Endothelial cell of umbilical vein (primary cell): ENCODE measurements around the gene TMEM127. TPM values are rescaled to one million over a fixed set of nuclear protein-coding genes. Genes with fewer than 3 reads are reported as not detected.

Source experiments
- BruUV-seq: library from RNA; stranded (reverse); fragments of 400-500 nt; replicated peaks from 2 replicates; lab custom pipeline; 2021; lab: Mats Ljungman, UMichigan
- CTCF ChIA-PET: fragments of 300-600, 350-600 bp; sonication (Branson Sonifier 250); formaldehyde crosslinking; loops from one replicate; lab custom pipeline; 2021; ENCODE audit warnings: antibody characterized with exemption, inconsistent platforms; lab: Charles Lee
- POLR2A ChIA-PET: fragments of 300-600, 350-600 bp; sonication (Branson Sonifier 250); formaldehyde crosslinking; loops from one replicate; lab custom pipeline; 2021; ENCODE audit warnings: antibody characterized with exemption, inconsistent platforms; lab: Charles Lee
- DNase-seq: peaks from one replicate; pipeline ENCODE4 v3.0.0-alpha.2; 2011; ENCODE audit warnings: low read depth, low spot score
- FAIRE-seq: peaks from 2 replicates; lab custom pipeline; 2011; peaks lifted over from hg19 to GRCh38; lab: Jason Lieb, UNC
- H2AFZ ChIP-seq: 2 replicates; pipeline ENCODE4 v1.6.0; 2012; ENCODE audit warnings: low read depth, low read length, control low read depth, inconsistent platforms
- H3K27ac ChIP-seq: 2 replicates; pipeline ENCODE4 v1.5.1; 2011; ENCODE audit warnings: low read depth, mild to moderate bottlenecking, control low read depth, low read length, moderate library complexity; ENCODE audit not compliant: insufficient read depth
- H3K27me3 ChIP-seq, 2 experiments: 2 replicates each; pipeline versions ENCODE4 v1.6.0 to v1.6.1; 2011; ENCODE audit warnings: low read length in 2 of 2, mixed read lengths in 1 of 2; ENCODE audit not compliant: control insufficient read depth in 2 of 2, insufficient read depth in 2 of 2
- H3K36me3 ChIP-seq, 2 experiments: 2 replicates in 1 of 2; 3 replicates in 1 of 2; pipeline ENCODE4 v1.5.1; 2011; ENCODE audit warnings: low read length in 2 of 2, mild to moderate bottlenecking in 1 of 2, moderate library complexity in 1 of 2; ENCODE audit not compliant: control insufficient read depth in 2 of 2, insufficient read depth in 2 of 2; ENCODE audit errors: extremely low read depth in 1 of 2
- H3K4me1 ChIP-seq: 3 replicates; pipeline ENCODE4 v1.5.1; 2011; ENCODE audit warnings: mild to moderate bottlenecking, low read length; ENCODE audit not compliant: control insufficient read depth, insufficient read depth; ENCODE audit errors: extremely low read depth
- H3K4me2 ChIP-seq: 2 replicates; pipeline ENCODE4 v1.6.1; 2011; ENCODE audit warnings: low read length, control low read depth, mixed read lengths; ENCODE audit not compliant: insufficient read depth
- H3K4me3 ChIP-seq, 3 experiments: fragments of 200-600 bp in 1 of 3; sonication (generic), shearing (Covaris generic) in 1 of 3; replicated peaks in 1 of 3; 2 replicates each; pipeline ENCODE4 v1.5.1; 2011 to 2016; ENCODE audit warnings: control low read depth in 3 of 3, low read length in 3 of 3, mild to moderate bottlenecking in 2 of 3, inconsistent platforms in 1 of 3, low read depth in 1 of 3, moderate library complexity in 1 of 3; ENCODE audit not compliant: insufficient read depth in 1 of 3
- H3K79me2 ChIP-seq: 2 replicates; pipeline ENCODE4 v1.6.0; 2012; ENCODE audit warnings: low read length, inconsistent platforms; ENCODE audit not compliant: control insufficient read depth, insufficient read depth
- H3K9ac ChIP-seq: replicated peaks from 2 replicates; pipeline ENCODE3; 2011; ENCODE audit warnings: low read length, control low read depth; ENCODE audit not compliant: insufficient read depth; ENCODE audit errors: extremely low read depth
- H3K9me1 ChIP-seq: replicated peaks from 3 replicates; pipeline ENCODE4 v1.6.0; 2011; ENCODE audit warnings: mild to moderate bottlenecking, low read length; ENCODE audit not compliant: control insufficient read depth, insufficient read depth; ENCODE audit errors: extremely low read depth
- H3K9me3 ChIP-seq: replicated peaks from 2 replicates; pipeline ENCODE4 v1.5.1; 2012; ENCODE audit warnings: low read length, inconsistent platforms; ENCODE audit not compliant: control insufficient read depth, insufficient read depth
- H4K20me1 ChIP-seq: replicated peaks from 2 replicates; pipeline ENCODE3; 2011; ENCODE audit warnings: mild to moderate bottlenecking, low read length; ENCODE audit not compliant: control insufficient read depth, insufficient read depth; ENCODE audit errors: extremely low read depth
- CTCF ChIP-seq, 2 donors: IDR thresholded peaks; 1 replicate in 1 of 2; 2 replicates in 1 of 2; pipeline ENCODE4 v1.5.1; 2011; ENCODE audit warnings: low read length in 2 of 2, mild to moderate bottlenecking in 2 of 2, moderate library complexity in 2 of 2, control low read depth in 1 of 2, inconsistent platforms in 1 of 2, low read depth in 1 of 2; ENCODE audit not compliant: insufficient read depth in 1 of 2; ENCODE audit errors: extremely low read depth in 1 of 2
- EZH2 ChIP-seq: IDR thresholded peaks from 2 replicates; pipeline ENCODE4 v1.6.1; 2012; ENCODE audit warnings: borderline replicate concordance, low read depth, mild to moderate bottlenecking, moderate library complexity, low read length, inconsistent platforms; ENCODE audit not compliant: severe bottlenecking
- FOS ChIP-seq: IDR thresholded peaks from 2 replicates; pipeline ENCODE4 v1.6.1; 2011; ENCODE audit warnings: mild to moderate bottlenecking, low read length, moderate library complexity, borderline replicate concordance; ENCODE audit not compliant: insufficient read depth
- GATA2 ChIP-seq: IDR thresholded peaks from 2 replicates; pipeline ENCODE4 v1.7.0; 2011; ENCODE audit warnings: low read depth, mild to moderate bottlenecking, moderate library complexity, mixed read lengths, low read length; ENCODE audit not compliant: insufficient read length, insufficient read depth
- JUN ChIP-seq: IDR thresholded peaks from 2 replicates; pipeline ENCODE4 v1.6.1; 2011; ENCODE audit warnings: borderline replicate concordance, low read depth; ENCODE audit not compliant: insufficient read length, insufficient read depth
- MAX ChIP-seq: IDR thresholded peaks from 2 replicates; pipeline ENCODE4 v1.6.1; 2011; ENCODE audit not compliant: insufficient read depth, insufficient read length
- MYC ChIP-seq: IDR thresholded peaks from one replicate; pipeline ENCODE4 v1.6.1; 2011; ENCODE audit warnings: mild to moderate bottlenecking, low read depth, low read length
- POLR2A ChIP-seq: IDR thresholded peaks from 2 replicates; pipeline ENCODE4 v1.6.1; 2012; ENCODE audit warnings: low read depth, mild to moderate bottlenecking, control low read depth, low read length
- POLR2AphosphoS5 ChIP-seq: IDR thresholded peaks from 2 replicates; pipeline ENCODE4 v1.6.1; 2012; ENCODE audit warnings: low read depth, mild to moderate bottlenecking, control low read depth, low read length, moderate library complexity; ENCODE audit not compliant: insufficient read depth
- dilution Hi-C: fragments of 300-500 bp; cut with MboI; formaldehyde crosslinking; loops from one replicate; pipeline ENCODE4 v1.15.0; 2019; ENCODE audit warnings: low sequenced_read_pairs; ENCODE audit not compliant: extremely low pct_ligation_motif_present
- intact Hi-C: fragments of 100-400 bp; cut with micrococcal nuclease; formaldehyde crosslinking; loops from one replicate; pipeline ENCODE4 v1.10.0; 2022
- polyA plus RNA-seq, 4 experiments: library from polyadenylated mRNA; depleted of rRNA in 3 of 4; stranded (reverse) in 3 of 4; unstranded in 1 of 4; fragments of >200 nt; gene quantifications; 2 replicates each; pipeline versions ENCODE4 v1.2.1 to v1.2.3, GENCODE V29; 2011 to 2012; ENCODE audit warnings: missing spikeins in 1 of 4
- total RNA-seq: library from RNA; stranded (reverse); gene quantifications from 2 replicates; pipeline ENCODE4 v1.2.3, GENCODE V29; 2021

TMEM127 gene
- total and polyA plus RNA-seq, 2 donors (not counting 3 experiments of a cell fraction or from before 2014, with no cell fraction given), result 48.4 to 75.7 TPM

GRCh38 chr2:96245609-96246390 lies 20.0 kb downstream of the TMEM127 start:
- ChIA-PET POLR2A (interaction anchor here (0.6 to 1.1 kb wide), 3 partner anchors 8 to 38 kb away, joined by 3 to 6 read pairs (median 3); partner anchors contain the start of gene STARD7), CTCF (interaction anchor here (0.7 to 1.5 kb wide), 6 partner anchors 10 to 71 kb away, joined by 3 to 7 read pairs (median 4); partner anchors contain the start of gene STARD7)
- H3K27ac ChIP-seq, result peak overlapping the region; percentile 68

More at GRCh38 chr2:96245609-96246390, 20.0 kb downstream of the TMEM127 start:
- H3K79me2 ChIP-seq, result no peaks in the 10 kb centered on the region
- H3K4me3 ChIP-seq, result no peak overlapping the region
- H3K36me3 ChIP-seq, result no peaks in the 10 kb centered on the region
- no peaks in the 10 kb centered on the region for H3K9me1 ChIP-seq
- peak; percentile 96 for FAIRE-seq
- TF ChIP-seq POLR2A, result no peak
- TF ChIP-seq CTCF (IDR thresholded peaks at IDR 0.05; ENCODE audit: extremely low read depth in 1 of 2, insufficient read depth in 1 of 2, low read depth in 1 of 2, low read length in 2 of 2), result no peak
- peak; percentile 71 for TF ChIP-seq JUN
- TF ChIP-seq FOS, result peak; percentile 87
- no peak for TF ChIP-seq MYC
- TF ChIP-seq EZH2, result no peak
- TF ChIP-seq MAX, result no peak
- no peak for TF ChIP-seq GATA2
- no peak for TF ChIP-seq POLR2AphosphoS5
- intact Hi-C loops (no loop called here), dilution Hi-C loops (no loop called here)
- H3K9ac ChIP-seq, result peak overlapping the region; percentile 18
- peaks cover 38% of the 10 kb centered on the region for H3K4me1 ChIP-seq
- H3K4me2 ChIP-seq, result no peak overlapping the region
- H3K9me3 ChIP-seq, result no peaks in the 10 kb centered on the region
- peak overlapping the region; percentile 3 for H2AFZ ChIP-seq
- BruUV-seq, result TSS peak; percentile 65
- DNase-seq, result peak; percentile 87
- H4K20me1 ChIP-seq, result no peaks in the 10 kb centered on the region
- H3K27me3 ChIP-seq, result no peaks in the 10 kb centered on the region
